HG03460 (cell line): ENCODE results near the gene CHAF1A.

Source experiments
- ATAC-seq: cut with Tn5 transposase; IDR thresholded peaks from one replicate; pipeline ENCODE4 v1.9.1; 2021; ENCODE audit not compliant: unreplicated experiment

CHAF1A gene

GRCh38 chr19:4432918-4433506 lies 30.6 kb downstream of the CHAF1A start:
- ATAC-seq, result no peak

GRCh38 chr19:4434391-4434790 lies 32.0 kb downstream of the CHAF1A start:
- ATAC-seq, result no peak

- ATAC-seq, result no peak
These were observed 33.8 kb downstream of the CHAF1A start for GRCh38 chr19:4436231-4436630.

- ATAC-seq, result no peak
These were observed 34.7 kb downstream of the CHAF1A start for GRCh38 chr19:4437103-4437502.

GRCh38 chr19:4439243-4439642 lies 36.8 kb downstream of the CHAF1A start:
- no peak for ATAC-seq

GRCh38 chr19:4441994-4442818 lies 39.8 kb downstream of the CHAF1A start:
- ATAC-seq, result no peak

GRCh38 chr19:4442819-4443146 lies 40.3 kb downstream of the CHAF1A start:
- ATAC-seq, result no peak

- ATAC-seq, result no peak
These were observed 40.7 kb downstream of the CHAF1A start for GRCh38 chr19:4443188-4443587.

GRCh38 chr19:4443966-4444764 lies 41.7 kb downstream of the CHAF1A start:
- ATAC-seq, result no peak

GRCh38 chr19:4444765-4445741 lies 42.6 kb downstream of the CHAF1A start:
- ATAC-seq, result no peak

- ATAC-seq, result no peak
These were observed 43.7 kb downstream of the CHAF1A start for GRCh38 chr19:4445963-4446703.

GRCh38 chr19:4446704-4447200 lies 44.3 kb downstream of the CHAF1A start:
- no peak for ATAC-seq

GRCh38 chr19:4447327-4448146 lies 45.1 kb downstream of the CHAF1A start:
- no peak for ATAC-seq

- no peak for ATAC-seq
These were observed 45.9 kb downstream of the CHAF1A start for GRCh38 chr19:4448147-4448985.

GRCh38 chr19:4449022-4449638 lies 46.7 kb downstream of the CHAF1A start:
- ATAC-seq, result no peak

- ATAC-seq, result no peak
These were observed 47.2 kb downstream of the CHAF1A start for GRCh38 chr19:4449639-4450028.

- ATAC-seq, result no peak
These were observed 50.0 kb downstream of the CHAF1A start for GRCh38 chr19:4452230-4452990.
